ENCODE measurements around the gene CYP24A1.

CYP24A1 gene

DNA sequence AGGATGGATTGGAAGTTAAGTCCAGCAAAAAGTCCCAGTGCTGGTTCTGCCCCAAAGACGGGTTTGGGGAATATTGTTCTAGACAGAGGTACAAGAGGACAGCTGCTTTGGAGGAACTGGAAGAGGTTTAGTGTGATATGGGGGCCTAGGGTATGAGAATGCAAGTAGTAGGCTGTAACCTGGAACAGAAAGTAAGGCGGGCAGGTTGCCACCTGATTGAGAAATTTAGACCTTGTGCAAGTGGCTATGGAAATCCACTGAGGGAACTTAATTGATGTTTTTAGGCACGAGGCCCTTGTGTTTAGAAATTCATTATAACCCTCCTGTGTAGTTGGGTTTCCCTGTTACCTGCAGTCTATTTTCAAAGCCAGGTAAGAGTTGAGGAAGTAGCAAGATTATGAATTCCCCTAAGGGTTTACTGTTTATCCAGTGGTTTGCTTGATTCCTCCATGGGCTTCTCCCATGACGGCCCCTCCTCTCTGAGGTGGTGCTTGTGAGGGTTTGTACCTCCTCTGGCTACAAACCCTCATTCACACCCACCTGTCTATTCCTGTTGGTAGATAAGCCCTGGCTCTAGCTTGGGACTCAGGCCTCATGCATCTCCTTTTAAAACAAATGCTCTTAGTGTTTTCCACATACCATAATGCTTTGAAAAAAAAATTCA lies 61.4 kb downstream of the CYP24A1 start:
- no peak for DNase-seq (ENCODE audit: low read depth)
- TF ChIP-seq, protein P1, sequence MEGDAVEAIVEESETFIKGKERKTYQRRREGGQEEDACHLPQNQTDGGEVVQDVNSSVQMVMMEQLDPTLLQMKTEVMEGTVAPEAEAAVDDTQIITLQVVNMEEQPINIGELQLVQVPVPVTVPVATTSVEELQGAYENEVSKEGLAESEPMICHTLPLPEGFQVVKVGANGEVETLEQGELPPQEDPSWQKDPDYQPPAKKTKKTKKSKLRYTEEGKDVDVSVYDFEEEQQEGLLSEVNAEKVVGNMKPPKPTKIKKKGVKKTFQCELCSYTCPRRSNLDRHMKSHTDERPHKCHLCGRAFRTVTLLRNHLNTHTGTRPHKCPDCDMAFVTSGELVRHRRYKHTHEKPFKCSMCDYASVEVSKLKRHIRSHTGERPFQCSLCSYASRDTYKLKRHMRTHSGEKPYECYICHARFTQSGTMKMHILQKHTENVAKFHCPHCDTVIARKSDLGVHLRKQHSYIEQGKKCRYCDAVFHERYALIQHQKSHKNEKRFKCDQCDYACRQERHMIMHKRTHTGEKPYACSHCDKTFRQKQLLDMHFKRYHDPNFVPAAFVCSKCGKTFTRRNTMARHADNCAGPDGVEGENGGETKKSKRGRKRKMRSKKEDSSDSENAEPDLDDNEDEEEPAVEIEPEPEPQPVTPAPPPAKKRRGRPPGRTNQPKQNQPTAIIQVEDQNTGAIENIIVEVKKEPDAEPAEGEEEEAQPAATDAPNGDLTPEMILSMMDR (IDR thresholded peaks at IDR 0.05; ENCODE audit: insufficient read depth, low read depth, low read length, missing control alignments) = no peak
- H3K4me3 ChIP-seq (ENCODE audit: low read length) = no peak overlapping the region

DNA sequence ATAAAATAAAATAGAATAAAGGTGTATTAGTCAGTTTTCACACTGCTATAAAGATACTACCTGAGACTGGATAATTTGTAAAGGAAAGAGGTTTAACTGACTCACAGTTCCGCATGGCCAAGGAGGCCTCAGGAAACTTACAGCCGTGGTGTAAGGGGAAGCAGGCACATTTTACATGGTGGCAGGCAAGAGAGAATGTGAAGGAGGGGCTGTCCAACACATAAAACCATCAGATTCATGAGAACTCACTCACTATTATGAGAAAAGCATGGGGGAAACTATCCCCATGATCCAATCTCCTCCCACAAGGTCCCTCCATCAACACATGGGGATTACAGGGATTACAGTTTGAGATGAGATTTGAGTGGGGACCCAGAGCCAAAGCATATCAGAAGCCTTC lies 62.3 kb downstream of the CYP24A1 start:
- DNase-seq (ENCODE audit: low read depth) = no peak
- TF ChIP-seq, protein P1 (IDR thresholded peaks at IDR 0.05; ENCODE audit: insufficient read depth, low read depth, low read length, missing control alignments) = no peak
- H3K4me3 ChIP-seq (ENCODE audit: low read length) = no peak overlapping the region

DNA sequence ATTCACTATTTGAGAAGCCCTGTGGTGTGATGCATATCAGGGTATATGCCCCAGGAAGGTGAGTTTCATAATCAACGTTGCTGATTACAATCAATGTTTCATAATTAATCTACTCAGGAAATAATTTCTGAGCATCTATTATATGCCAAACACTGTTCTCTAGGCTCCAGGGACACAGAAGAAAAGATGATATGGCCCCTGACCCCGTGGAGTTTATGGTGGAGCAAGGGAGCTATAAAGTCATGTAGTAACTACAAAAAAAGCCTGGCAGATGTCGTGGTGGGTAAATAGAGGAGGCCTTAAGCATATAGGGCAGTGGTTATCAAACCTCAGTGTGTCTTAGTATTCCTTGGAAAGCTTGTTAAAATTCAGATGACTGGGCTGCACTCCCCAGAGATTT lies 63.3 kb downstream of the CYP24A1 start:
- TF ChIP-seq, protein P1 (IDR thresholded peaks at IDR 0.05; ENCODE audit: insufficient read depth, low read depth, low read length, missing control alignments) = no peak
- no peak overlapping the region for H3K4me3 ChIP-seq (ENCODE audit: low read length)
- no peak for DNase-seq (ENCODE audit: low read depth)

DNA sequence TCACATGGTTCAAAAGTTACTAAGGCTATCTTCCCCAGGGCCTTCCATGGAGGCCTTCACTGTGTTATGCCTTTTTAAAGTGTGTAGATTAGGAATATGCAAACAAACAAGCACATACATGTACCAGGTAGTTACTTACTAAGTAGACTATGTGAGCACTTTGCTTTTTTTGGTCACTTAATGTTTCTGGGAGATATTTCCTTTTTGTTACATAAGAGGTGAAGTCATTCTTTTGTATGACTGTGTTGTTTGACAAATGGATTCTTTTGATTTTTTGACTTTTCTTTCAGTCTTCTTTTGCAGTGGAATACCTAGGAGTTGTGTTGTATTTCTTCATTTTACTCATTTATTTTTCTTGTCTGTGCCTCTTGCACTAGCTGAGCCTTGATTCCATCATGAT lies 63.7 kb downstream of the CYP24A1 start:
- DNase-seq (ENCODE audit: low read depth) = peak; percentile 84
- no peak overlapping the region for H3K4me3 ChIP-seq (ENCODE audit: low read length)
- TF ChIP-seq, protein P1 (IDR thresholded peaks at IDR 0.05; ENCODE audit: insufficient read depth, low read depth, low read length, missing control alignments) = no peak

DNA sequence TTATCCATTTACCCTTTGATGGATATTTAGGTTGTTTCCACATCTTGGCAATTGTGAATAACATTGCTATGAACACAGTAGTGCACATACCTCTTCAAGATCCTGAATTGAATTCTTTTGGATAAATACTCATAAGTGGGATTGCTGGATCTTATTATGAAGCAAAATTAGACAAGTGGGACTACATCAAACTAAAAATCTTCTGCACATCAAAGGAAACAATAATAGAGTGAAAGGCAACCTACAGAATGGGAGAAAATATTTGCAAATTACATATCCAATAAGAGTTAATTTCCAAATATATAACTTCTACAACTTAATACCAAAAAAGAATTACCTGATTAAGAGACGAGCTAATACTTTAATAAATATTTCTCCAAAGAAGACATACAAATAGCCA lies 65.0 kb downstream of the CYP24A1 start:
- TF ChIP-seq, protein P1 (IDR thresholded peaks at IDR 0.05; ENCODE audit: insufficient read depth, low read depth, low read length, missing control alignments) = no peak
- no peak for DNase-seq (ENCODE audit: low read depth)
- H3K4me3 ChIP-seq (ENCODE audit: low read length) = no peak overlapping the region

DNA sequence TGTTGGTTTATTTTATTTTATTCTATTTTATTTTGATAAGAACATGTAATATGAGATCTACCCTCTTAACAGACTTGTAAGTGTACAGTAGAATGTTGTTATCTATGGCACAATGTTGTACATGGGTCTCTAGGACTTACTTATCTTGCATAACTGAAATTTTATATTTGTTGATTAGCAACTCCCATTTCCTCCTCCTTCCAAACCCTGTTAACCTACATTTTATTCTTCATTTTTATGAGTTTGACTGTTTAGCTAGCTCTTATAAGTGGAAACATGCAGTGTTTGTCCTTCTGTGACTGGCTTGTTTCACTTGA lies 65.5 kb downstream of the CYP24A1 start:
- H3K4me3 ChIP-seq (ENCODE audit: low read length) = no peak overlapping the region
- TF ChIP-seq, protein P1 (IDR thresholded peaks at IDR 0.05; ENCODE audit: insufficient read depth, low read depth, low read length, missing control alignments) = no peak
- no peak for DNase-seq (ENCODE audit: low read depth)

DNA sequence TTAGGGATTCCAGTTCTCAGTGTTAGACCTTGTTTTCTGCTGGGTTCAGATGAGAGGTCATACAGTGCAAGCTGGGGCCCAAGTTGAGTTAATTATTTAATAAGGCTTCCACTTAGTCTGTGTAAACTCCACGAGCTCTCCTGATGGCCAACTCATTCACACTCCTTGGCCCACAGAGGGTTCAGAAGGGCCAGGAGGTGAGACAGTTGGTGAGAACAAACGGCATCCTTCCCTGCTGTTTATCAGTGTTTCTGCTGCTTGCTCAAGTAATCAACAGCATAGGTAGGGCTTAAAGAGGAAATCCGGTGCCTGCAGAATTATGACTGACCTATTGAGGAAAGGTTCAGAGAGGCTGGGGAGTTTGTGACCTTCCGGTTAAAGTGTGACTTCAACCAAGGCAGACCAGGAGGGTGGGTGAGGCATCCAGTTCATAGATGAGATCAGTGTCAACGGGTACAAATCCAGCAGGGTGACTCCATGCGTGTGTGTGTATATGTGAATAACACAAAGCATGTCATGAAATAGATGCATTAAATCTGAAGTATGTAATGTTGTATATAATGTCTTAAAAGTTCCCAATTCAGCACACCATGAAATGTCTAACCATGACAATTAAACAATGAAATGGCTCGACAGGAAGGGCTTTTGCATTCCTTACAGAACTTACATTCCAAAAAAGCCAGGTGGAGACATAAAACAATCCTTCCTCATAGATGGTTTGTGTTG lies 66.0 kb downstream of the CYP24A1 start:
- no peak overlapping the region for H3K4me3 ChIP-seq (ENCODE audit: low read length)
- DNase-seq (ENCODE audit: low read depth) = no peak
- TF ChIP-seq, protein P1 (IDR thresholded peaks at IDR 0.05; ENCODE audit: insufficient read depth, low read depth, low read length, missing control alignments) = no peak

Measured in epithelial cell of esophagus (primary cell).